ENCODE data around the gene RHNO1. TPM values are rescaled to one million over a fixed set of nuclear protein-coding genes. Genes with fewer than 3 reads are reported as not detected.

RHNO1 gene
- total and polyA plus RNA-seq, 2 of the 13 experiments (the other 11 are each of a cell fraction or from before 2014, with no cell fraction given), result 27.2 to 49.6 TPM

GRCh38 chr12:2856051-2856450, 21.0 kb upstream of the RHNO1 start:
- Histone ChIP-seq H3K79me2 (ENCODE audit: insufficient read depth, low read length) (no peaks in the 10 kb centered on the region), H2AFZ (ENCODE audit: low read length) (no peak overlapping the region), H3K27ac (ENCODE audit: extremely low read length, insufficient read depth, low read length) (no peak overlapping the region), H3K9ac (ENCODE audit: insufficient read depth, low read depth, low read length) (no peak overlapping the region), H4K20me1 (ENCODE audit: insufficient read depth, low read length) (no peaks in the 10 kb centered on the region), H3K4me2 (ENCODE audit: low read depth, low read length) (no peak overlapping the region), H3K36me3 (replicated peaks in 1 of 2; ENCODE audit: control insufficient read depth in 1 of 2, insufficient read depth in 2 of 2, low read length in 2 of 2) (peaks cover 4 to 27% of the 10 kb centered on the region in 2 experiments), H3K4me3 (replicated peaks in 1 of 3; ENCODE audit: insufficient read depth in 1 of 3, low read depth in 2 of 3, low read length in 3 of 3) (no peak overlapping the region), H3K4me1 (ENCODE audit: insufficient read depth, low read length) (peaks cover 12% of the 10 kb centered on the region), H3K27me3 (ENCODE audit: control insufficient read depth in 1 of 2, insufficient read depth in 2 of 2, low read length in 2 of 2) (no peaks in the 10 kb centered on the region), H3K9me3 (ENCODE audit: low read length) (no peaks in the 10 kb centered on the region)
- in situ Hi-C loops (cut with HindIII; ENCODE audit: extremely low pct_ligation_motif_present, low pct_unique_long_range_greater_than_20kb) (no loop called here), intact Hi-C loops (cut with micrococcal nuclease; ENCODE audit: unreplicated experiment) (no loop called here)
- WGBS (ENCODE audit: low lambda C conversion rate), result 93% methylated on average over 3 of the region's 3 CpGs
- no peak; the same call in 2 of the 3 replicates for ATAC-seq
- ChIA-PET POLR2A (no interaction called here), CTCF (ENCODE audit: low intra/inter-chr PET ratio, low total read pairs) (no interaction called here)
- no TSS peak for BruUV-seq (replicated peaks)
- FAIRE-seq, result no peak
- DNase-seq (ENCODE audit: low spot score), result no peak
- TF ChIP-seq MAZ (IDR thresholded peaks at IDR 0.05; ENCODE audit: borderline replicate concordance, low read depth, low read length) (no peak), MAZ (CRISPR knock-in tag; IDR thresholded peaks at IDR 0.05; ENCODE audit: low read depth) (no peak), ZNF382 (CRISPR knock-in tag; IDR thresholded peaks at IDR 0.05; ENCODE audit: borderline replicate concordance) (no peak), U2AF1 (optimal IDR thresholded peaks at IDR 0.05; ENCODE audit: low read depth, low read length) (no peak), MXD3 (CRISPR knock-in tag; IDR thresholded peaks at IDR 0.05) (no peak), CREBL2 (CRISPR knock-in tag; IDR thresholded peaks at IDR 0.05; ENCODE audit: borderline replicate concordance) (no peak), ATF7-NPFF (CRISPR knock-in tag; IDR thresholded peaks at IDR 0.05; ENCODE audit: low read depth) (no peak), ETV6 (CRISPR knock-in tag; conservative IDR thresholded peaks at IDR 0.05) (no peak), NKX3-1 (CRISPR knock-in tag; IDR thresholded peaks at IDR 0.05) (no peak), ZNF782 (CRISPR knock-in tag; IDR thresholded peaks at IDR 0.05; ENCODE audit: borderline replicate concordance) (no peak), ZKSCAN1 (IDR thresholded peaks at IDR 0.05; ENCODE audit: low read length) (no peak), ZNF331 (CRISPR knock-in tag; IDR thresholded peaks at IDR 0.05) (no peak), NCOA1 (CRISPR knock-in tag; IDR thresholded peaks at IDR 0.05) (no peak), DMTF1 (CRISPR knock-in tag; IDR thresholded peaks at IDR 0.05) (no peak), GTF2F1 (IDR thresholded peaks at IDR 0.05; ENCODE audit: low read length) (no peak), GMEB1 (CRISPR knock-in tag; IDR thresholded peaks at IDR 0.05; ENCODE audit: borderline replicate concordance) (no peak), THAP8 (CRISPR knock-in tag; IDR thresholded peaks at IDR 0.05; ENCODE audit: borderline replicate concordance) (no peak), KDM6A (CRISPR knock-in tag; IDR thresholded peaks at IDR 0.05; ENCODE audit: low read depth) (no peak), ZNF510 (CRISPR knock-in tag; IDR thresholded peaks at IDR 0.05; ENCODE audit: low read depth) (no peak), CHD4 (IDR thresholded peaks at IDR 0.05; ENCODE audit: borderline replicate concordance, low read length) (no peak)
